NCI-H1417 (cell line): ENCODE data around the gene LEMD2.
A peak's percentile ranks its signal among the peaks of the same experiment; 100 is the strongest.

ENCODE experiments used
- DNase-seq, 3 experiments: peaks; one replicate each; lab custom pipeline; 2025; lab: John Stamatoyannopoulos, UW

LEMD2 gene

DNA sequence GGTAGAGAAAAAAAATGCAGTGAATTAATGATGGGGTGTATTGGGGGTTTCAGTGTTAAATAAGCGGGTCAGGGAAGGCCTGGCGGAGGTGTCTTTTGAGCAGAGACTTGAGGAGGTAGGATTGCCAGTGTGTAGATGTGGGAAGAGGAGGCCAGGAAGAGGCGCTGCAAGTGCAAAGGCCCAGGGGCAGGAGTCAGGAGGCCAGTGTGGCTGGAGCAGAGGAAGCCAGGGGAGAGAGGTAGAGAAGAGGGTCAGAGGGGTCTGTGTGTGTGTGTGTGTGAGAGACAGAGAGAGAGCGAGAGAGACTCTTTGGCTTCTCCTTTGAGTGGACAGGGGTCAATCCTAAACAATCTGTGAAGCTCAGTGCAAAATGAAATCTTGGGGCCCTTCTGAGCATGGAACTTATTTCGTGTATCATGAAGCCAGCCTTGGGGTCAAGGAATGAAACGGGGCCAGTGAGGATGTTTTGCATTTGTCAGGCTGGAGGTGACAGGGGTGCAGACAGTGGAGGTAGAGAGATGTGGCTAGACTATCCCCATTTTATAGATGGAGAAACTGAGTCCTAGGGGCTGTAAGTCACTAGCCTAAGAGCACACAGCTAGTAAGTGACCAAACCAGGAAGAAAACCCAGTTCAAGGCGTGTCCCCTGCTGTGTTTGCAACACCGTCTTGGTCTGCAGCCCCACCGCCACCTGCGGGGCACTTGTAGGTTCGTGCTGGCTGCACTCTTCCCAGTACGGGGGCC, 32.5 kb downstream of the LEMD2 start:
- DNase-seq = peak in 1 of 3 experiments; percentile 22

DNA sequence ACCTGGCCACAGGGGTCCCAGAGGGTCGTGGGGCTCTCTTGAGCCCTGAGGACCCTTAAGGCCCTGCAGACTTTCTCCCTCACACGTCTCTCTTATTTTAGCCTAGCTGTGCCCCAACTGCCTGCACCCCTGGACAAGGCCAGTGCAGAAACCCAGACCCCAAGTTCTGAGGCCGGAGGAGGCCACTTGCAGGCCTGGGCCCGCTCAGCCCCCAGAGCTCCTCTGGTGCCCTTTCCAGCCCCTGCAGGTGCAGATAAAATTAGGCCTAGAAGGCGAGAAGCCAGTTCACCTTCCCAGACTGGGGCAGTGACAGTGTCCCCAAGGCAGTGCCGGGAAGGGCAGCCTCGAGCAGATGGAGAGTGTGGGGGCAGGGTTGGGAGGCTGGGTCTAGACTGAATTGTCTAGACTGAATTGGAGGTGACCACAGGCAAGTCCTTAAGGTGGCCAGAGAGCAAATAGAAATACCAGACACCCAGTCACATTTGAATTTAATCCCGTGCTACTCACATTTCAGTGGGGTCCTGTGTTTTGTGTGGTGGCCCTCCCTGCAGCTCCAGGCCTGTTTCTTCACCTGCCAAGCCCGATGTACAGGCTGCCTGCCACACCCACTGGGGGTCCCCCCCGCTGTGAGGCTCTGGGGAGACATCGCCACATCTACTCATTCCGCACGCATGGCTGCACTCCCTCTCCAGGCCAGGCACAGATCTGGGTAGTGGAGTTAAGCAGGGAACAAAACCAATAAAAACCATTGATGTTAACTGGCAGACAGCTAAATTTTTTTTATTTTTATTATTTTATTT, 33.7 kb downstream of the LEMD2 start:
- DNase-seq = peak; percentile 78 to 96 (median 81)

GRCh38 chr6:33754222-33754621, 34.7 kb downstream of the LEMD2 start:
- peak in 1 of 3 experiments; percentile 48 for DNase-seq

DNA sequence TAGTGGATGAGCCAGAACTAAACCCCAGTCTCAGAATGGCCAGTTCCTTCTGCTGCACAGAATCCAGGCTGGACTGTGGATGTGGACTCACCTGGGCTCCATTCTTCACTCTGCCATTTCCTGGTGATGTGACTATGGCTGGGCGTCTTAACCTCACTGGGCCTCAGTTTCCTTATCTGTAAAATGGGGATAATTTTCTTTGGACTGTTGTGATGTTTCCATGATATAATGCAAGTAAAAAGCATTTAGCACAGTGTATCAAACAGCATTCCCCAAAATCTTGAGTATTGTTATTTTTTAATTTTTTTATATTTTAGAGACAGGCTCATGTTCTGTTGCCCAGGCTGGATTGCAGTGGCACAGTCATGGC, 36.3 kb downstream of the LEMD2 start:
- DNase-seq = no peak

DNA sequence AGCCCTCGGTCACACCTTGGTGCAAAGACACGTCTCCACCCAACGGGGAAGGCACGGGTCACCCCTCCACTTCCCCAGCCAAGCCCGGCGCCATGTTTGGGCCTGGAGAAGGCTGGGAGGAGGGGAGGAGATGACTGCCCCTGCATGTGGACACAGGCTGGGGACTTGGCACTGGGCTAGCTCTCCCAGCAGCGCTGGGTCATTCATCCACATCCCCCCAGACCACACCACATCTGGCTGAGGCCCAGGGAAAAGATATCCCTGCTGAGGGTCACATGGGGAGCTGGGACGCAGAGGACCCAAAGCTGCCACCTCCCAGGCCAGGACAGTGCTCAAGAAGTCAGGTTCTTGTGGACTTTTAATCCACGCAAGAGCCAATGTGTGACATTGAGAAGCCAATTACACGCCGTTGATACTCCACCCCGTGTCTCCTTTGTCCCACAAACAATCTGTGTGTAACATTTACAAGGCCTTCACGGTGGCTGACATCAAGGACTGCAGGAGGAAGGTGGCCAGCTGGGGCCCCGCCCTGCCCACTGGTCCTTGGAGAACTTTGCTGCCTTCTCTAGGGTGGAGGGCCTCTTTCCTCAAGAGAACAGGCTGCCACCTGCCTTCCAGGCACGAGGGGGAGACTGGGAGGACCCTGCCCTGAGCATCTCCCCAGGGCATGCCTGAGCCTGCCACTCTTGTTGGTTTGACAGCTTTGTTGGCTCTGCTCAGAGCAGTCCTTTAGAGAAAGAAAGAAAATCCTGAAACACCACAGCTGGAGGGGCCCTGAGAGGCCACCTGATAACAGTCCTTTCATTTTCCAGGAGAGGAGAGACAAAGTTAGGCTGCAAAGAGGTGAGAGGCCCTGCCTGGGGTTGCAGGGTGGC, 36.9 kb downstream of the LEMD2 start:
- DNase-seq = peak; percentile 70 to 95 (median 84)

- DNase-seq = no peak
Observed at GRCh38 chr6:33750244-33750991, 38.5 kb downstream of the LEMD2 start.

DNA sequence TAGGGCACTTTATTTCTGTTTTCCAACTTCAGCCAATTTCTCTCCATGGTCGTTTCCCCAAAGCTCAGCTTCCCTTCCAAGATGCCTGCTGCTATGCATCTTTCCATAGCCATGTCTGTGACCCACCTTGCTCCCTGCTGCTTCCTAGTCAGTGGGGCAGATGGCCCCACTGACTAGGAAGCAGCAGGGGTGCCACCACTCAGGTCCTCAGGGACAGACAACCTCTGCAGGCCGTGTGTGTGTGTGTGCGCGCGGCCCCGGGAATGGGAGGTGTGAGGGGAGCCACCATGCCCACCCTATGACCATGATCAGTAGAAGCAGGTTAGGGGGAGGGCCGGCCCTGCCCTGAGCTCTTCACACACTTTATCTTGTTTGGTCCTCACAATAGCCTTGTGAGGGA, 39.5 kb downstream of the LEMD2 start:
- peak in 2 of 3 experiments; percentile 10 to 23 for DNase-seq

GRCh38 chr6:33748841-33749240, 40.1 kb downstream of the LEMD2 start:
- DNase-seq = peak in 1 of 3 experiments; percentile 17

GRCh38 chr6:33747823-33748222, 41.1 kb downstream of the LEMD2 start:
- no peak for DNase-seq

DNA sequence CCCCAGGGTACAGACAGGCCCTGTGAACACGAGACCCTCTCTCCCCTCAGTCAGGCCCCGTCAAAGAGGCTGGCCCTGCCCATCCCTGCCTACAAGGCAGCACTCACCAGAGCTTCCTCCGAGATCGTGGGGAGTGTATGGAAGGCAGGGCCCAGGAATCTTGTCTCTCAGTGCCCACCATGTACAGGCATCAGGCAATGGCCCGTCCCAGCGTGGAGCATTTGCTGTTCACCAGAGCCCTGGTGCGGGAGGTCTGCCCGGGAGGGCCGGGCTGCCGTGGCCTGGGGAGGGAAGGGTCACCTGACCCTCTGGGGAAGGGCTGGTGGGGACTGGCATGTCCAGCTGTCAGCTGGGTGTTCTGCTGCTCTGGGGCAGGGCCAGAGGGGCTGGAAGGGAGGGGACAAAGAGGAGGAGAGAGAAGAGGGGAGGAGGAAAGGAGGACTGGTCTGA, 42.3 kb downstream of the LEMD2 start, which contains the start of gene IP6K3:
IP6K3 (minus strand) TSS at position 255 of the 450 bp plus-strand sequence. CDS start 11,429 bp downstream, outside the sequence.
- DNase-seq = no peak

GRCh38 chr6:33746036-33746600, 42.8 kb downstream of the LEMD2 start:
- DNase-seq = no peak

- DNase-seq = peak in 1 of 3 experiments; percentile 15
Observed at GRCh38 chr6:33745548-33745947, 43.4 kb downstream of the LEMD2 start.

- DNase-seq = peak; percentile 52 to 74 (median 73)
Observed at GRCh38 chr6:33744895-33745546, 43.9 kb downstream of the LEMD2 start.

- DNase-seq = peak; percentile 73 to 91 (median 88)
Observed at GRCh38 chr6:33744001-33744848, 44.7 kb downstream of the LEMD2 start.

GRCh38 chr6:33742837-33743236, 46.1 kb downstream of the LEMD2 start:
- peak in 1 of 3 experiments; percentile 34 for DNase-seq

- DNase-seq = peak in 1 of 3 experiments; percentile 31
Observed at GRCh38 chr6:33742092-33742491, 46.8 kb downstream of the LEMD2 start.

GRCh38 chr6:33740794-33741193, 48.1 kb downstream of the LEMD2 start:
- no peak for DNase-seq

DNA sequence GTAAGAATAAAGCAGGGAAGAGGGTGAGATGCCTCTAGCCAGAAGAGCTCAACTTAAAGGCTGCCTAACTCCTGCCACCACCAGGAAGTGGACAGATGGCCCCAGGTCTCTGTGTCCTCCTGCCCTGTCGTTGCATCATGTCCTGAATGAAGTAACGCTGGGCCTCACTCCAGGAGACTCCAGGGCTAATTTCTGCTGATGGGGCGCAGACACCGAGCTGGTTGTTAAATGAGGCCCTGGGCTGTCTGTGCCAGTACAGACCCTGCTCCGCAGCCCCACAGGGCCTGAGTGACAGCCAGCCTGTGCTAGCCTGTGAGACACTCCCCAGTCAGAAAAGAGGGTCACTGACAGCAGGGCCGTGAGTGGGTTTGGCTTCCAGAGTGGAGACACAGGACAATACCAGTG, 48.7 kb downstream of the LEMD2 start:
- no peak for DNase-seq

GRCh38 chr6:33739571-33739970, 49.4 kb downstream of the LEMD2 start:
- no peak for DNase-seq
